Osteocyte (in vitro differentiated cells): ENCODE data around the gene RPL3. TPM values are rescaled to one million over a fixed set of nuclear protein-coding genes. Genes with fewer than 3 reads are reported as not detected.

Experiments
- DNase-seq: peaks from one replicate; pipeline ENCODE4 v3.0.0; 2021; ENCODE audit warnings: mixed read lengths; ENCODE audit not compliant: unreplicated experiment; ENCODE audit errors: extremely low spot score
- H3K27ac Mint-ChIP-seq: one replicate; pipeline ENCODE4 v1.8.0; 2021; ENCODE audit warnings: mild to moderate bottlenecking, mixed read lengths; ENCODE audit not compliant: unreplicated experiment
- H3K27me3 Mint-ChIP-seq: one replicate; pipeline ENCODE4 v1.8.0; 2021; ENCODE audit warnings: mixed read lengths; ENCODE audit not compliant: unreplicated experiment
- H3K36me3 Mint-ChIP-seq: one replicate; pipeline ENCODE4 v1.8.0; 2021; ENCODE audit warnings: mixed read lengths; ENCODE audit not compliant: unreplicated experiment
- H3K4me1 Mint-ChIP-seq: one replicate; pipeline ENCODE4 v1.8.0; 2021; ENCODE audit warnings: mixed read lengths; ENCODE audit not compliant: unreplicated experiment
- H3K4me3 Mint-ChIP-seq: one replicate; pipeline ENCODE4 v1.8.0; 2021; ENCODE audit warnings: mild to moderate bottlenecking, moderate library complexity, mixed read lengths; ENCODE audit not compliant: unreplicated experiment
- H3K9me3 Mint-ChIP-seq: one replicate; pipeline ENCODE4 v1.8.0; 2021; ENCODE audit warnings: mixed read lengths; ENCODE audit not compliant: unreplicated experiment
- CTCF ChIP-seq: fragments of 200-600 bp; sonication (generic); IDR thresholded peaks from 2 replicates; pipeline ENCODE4 v1.5.0; 2021; ENCODE audit warnings: antibody characterized with exemption, mild to moderate bottlenecking, moderate library complexity
- total RNA-seq: library from RNA; stranded (reverse); gene quantifications from 2 replicates; pipeline ENCODE4 v1.2.1, GENCODE V29; 2021

Gene RPL3
- total RNA-seq, 1 donor from 2014 or later = 1,792 TPM

GRCh38 chr22:39292031-39292462 lies 27.4 kb downstream of the RPL3 start:
- no peaks in the 10 kb centered on the region for H3K36me3 Mint-ChIP-seq
- H3K9me3 Mint-ChIP-seq = no peaks in the 10 kb centered on the region
- no peak overlapping the region for H3K4me3 Mint-ChIP-seq
- no peaks in the 10 kb centered on the region for H3K27me3 Mint-ChIP-seq
- peaks cover 75% of the 10 kb centered on the region for H3K4me1 Mint-ChIP-seq
- peak; percentile 90 for DNase-seq
- H3K27ac Mint-ChIP-seq = peak overlapping the region; percentile 96
- TF ChIP-seq CTCF = no peak

- TF ChIP-seq CTCF = peak; percentile 21
- no peaks in the 10 kb centered on the region for H3K27me3 Mint-ChIP-seq
- DNase-seq = no peak
- peaks cover 74% of the 10 kb centered on the region for H3K4me1 Mint-ChIP-seq
- no peak overlapping the region for H3K4me3 Mint-ChIP-seq
- peak overlapping the region; percentile 96 for H3K27ac Mint-ChIP-seq
- H3K9me3 Mint-ChIP-seq = no peaks in the 10 kb centered on the region
- no peaks in the 10 kb centered on the region for H3K36me3 Mint-ChIP-seq
Observed at GRCh38 chr22:39291523-39291922, 27.9 kb downstream of the RPL3 start.

GRCh38 chr22:39290724-39291161 lies 28.7 kb downstream of the RPL3 start:
- Mint-ChIP-seq H3K27ac (peak overlapping the region; percentile 96), H3K36me3 (no peaks in the 10 kb centered on the region), H3K4me3 (no peak overlapping the region), H3K27me3 (no peaks in the 10 kb centered on the region), H3K4me1 (peaks cover 66% of the 10 kb centered on the region), H3K9me3 (no peaks in the 10 kb centered on the region)
- no peak for DNase-seq
- no peak for TF ChIP-seq CTCF

GRCh38 chr22:39289975-39290720 lies 29.3 kb downstream of the RPL3 start:
- H3K36me3 Mint-ChIP-seq = no peaks in the 10 kb centered on the region
- TF ChIP-seq CTCF = no peak
- H3K9me3 Mint-ChIP-seq = no peaks in the 10 kb centered on the region
- peaks cover 64% of the 10 kb centered on the region for H3K4me1 Mint-ChIP-seq
- H3K4me3 Mint-ChIP-seq = no peak overlapping the region
- no peaks in the 10 kb centered on the region for H3K27me3 Mint-ChIP-seq
- no peak for DNase-seq
- H3K27ac Mint-ChIP-seq = no peak overlapping the region

- no peak overlapping the region for H3K4me3 Mint-ChIP-seq
- H3K36me3 Mint-ChIP-seq = no peaks in the 10 kb centered on the region
- no peak for DNase-seq
- H3K27me3 Mint-ChIP-seq = no peaks in the 10 kb centered on the region
- H3K27ac Mint-ChIP-seq = no peak overlapping the region
- no peaks in the 10 kb centered on the region for H3K9me3 Mint-ChIP-seq
- H3K4me1 Mint-ChIP-seq = peaks cover 58% of the 10 kb centered on the region
- no peak for TF ChIP-seq CTCF
Observed at GRCh38 chr22:39289533-39289932, 29.9 kb downstream of the RPL3 start.
